Fibroblast of mammary gland (primary cell): ENCODE measurements around the gene ARHGAP15.

ENCODE experiments used
- DNase-seq: peaks from one replicate; pipeline ENCODE4 v3.0.0-alpha.2; 2010; ENCODE audit warnings: low read depth
- H3K4me3 ChIP-seq: 2 replicates; pipeline ENCODE4 v1.5.1; 2011; ENCODE audit warnings: low read depth, mild to moderate bottlenecking, low read length, moderate library complexity; ENCODE audit not compliant: control insufficient read depth
- TF ChIP-seq, protein P1 (sequence below): conservative IDR thresholded peaks from 2 replicates; pipeline ENCODE4 v1.5.1; 2011; ENCODE audit warnings: low read depth, low read length, inconsistent platforms; ENCODE audit not compliant: control insufficient read depth, insufficient read depth

ARHGAP15 gene

GRCh38 chr2:143140864-143141661 is 11.8 kb downstream of the ARHGAP15 start:
- DNase-seq = no peak
- no peak overlapping the region for H3K4me3 ChIP-seq
- TF ChIP-seq, protein P1, sequence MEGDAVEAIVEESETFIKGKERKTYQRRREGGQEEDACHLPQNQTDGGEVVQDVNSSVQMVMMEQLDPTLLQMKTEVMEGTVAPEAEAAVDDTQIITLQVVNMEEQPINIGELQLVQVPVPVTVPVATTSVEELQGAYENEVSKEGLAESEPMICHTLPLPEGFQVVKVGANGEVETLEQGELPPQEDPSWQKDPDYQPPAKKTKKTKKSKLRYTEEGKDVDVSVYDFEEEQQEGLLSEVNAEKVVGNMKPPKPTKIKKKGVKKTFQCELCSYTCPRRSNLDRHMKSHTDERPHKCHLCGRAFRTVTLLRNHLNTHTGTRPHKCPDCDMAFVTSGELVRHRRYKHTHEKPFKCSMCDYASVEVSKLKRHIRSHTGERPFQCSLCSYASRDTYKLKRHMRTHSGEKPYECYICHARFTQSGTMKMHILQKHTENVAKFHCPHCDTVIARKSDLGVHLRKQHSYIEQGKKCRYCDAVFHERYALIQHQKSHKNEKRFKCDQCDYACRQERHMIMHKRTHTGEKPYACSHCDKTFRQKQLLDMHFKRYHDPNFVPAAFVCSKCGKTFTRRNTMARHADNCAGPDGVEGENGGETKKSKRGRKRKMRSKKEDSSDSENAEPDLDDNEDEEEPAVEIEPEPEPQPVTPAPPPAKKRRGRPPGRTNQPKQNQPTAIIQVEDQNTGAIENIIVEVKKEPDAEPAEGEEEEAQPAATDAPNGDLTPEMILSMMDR = no peak

- TF ChIP-seq, protein P1 = no peak
- no peak overlapping the region for H3K4me3 ChIP-seq
- no peak for DNase-seq
Measured at GRCh38 chr2:143142598-143142997, 13.4 kb downstream of the ARHGAP15 start.

DNA sequence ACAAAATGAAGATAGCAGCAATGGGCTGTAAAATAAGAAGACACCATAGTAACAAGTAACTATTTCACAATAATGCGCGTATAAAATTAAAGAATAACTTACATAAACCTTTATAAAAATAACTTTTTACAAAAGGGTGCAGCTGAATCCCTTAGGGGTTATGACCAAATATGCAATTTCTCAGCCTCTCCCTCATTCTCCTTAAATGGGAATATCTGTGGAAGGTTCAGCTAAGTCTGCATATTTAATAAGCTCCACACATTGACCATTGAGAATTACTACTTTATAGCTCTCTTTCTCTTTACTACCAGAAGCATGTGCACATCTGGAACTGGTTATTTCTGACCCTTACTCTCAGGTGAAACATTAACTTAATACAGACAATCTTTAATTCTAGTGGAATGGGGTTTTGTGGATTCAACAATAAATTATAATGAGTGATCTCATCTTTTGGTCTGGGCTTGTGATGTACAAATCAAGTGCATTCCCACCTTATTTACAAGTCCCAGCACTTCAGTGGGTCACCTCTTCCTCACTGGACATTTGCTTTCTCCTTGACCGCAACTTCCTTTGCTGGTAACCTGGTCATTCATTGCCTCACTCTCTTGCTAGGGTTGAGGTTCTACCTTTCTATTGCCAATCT is 15.7 kb downstream of the ARHGAP15 start:
- TF ChIP-seq, protein P1 = no peak
- H3K4me3 ChIP-seq = no peak overlapping the region
- no peak for DNase-seq

DNA sequence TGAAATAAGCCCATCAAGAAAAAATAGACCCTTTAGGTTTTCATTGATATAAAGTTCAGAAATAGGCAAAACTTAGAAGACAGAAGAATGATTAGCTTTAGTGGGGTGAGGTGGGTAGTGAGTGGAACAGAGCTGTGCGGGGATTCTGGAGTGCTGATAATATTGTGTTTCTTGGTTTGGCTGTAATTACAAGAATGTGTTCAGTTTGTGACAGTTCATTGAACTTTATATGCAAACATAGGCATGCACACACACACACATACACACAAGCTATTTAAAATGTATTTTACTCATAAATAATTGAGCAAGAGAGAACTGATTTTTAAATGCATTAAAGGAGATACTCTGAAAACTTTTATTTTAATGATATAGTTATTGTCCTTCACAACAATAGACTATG is 17.1 kb downstream of the ARHGAP15 start:
- TF ChIP-seq, protein P1 = no peak
- H3K4me3 ChIP-seq = no peak overlapping the region
- DNase-seq = no peak

DNA sequence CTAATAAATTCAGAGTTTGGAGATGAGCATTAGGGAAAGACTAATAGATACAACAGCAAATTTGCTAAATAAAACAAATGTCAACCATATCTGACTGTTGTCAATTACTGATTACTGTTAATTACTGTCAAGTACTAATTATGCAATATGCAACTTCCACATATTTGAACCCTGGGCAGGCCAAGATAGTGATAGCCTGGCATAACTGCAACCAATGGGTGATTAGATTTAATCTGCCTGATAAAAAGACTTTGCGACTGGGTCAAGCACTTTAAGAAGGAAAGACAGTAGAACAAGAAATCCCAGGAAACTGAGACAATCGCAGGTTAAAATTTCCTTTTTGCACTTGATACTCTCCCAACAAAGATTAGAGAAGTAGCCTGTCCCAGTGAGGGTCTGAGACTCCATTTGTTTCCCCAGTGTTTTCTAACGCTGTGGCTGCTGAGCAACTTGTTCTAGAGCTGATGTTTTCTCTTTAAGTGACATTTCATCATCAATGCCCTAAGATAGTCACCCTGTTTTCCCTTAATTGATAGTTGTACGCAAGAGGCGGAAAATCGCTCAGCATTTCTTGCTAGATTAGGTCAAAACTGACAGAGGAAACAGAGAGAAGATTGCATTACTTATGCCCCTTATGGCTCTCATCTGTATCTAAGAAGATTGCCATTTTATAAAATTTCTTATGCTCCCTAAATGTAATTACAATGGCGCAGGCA is 17.8 kb downstream of the ARHGAP15 start:
- DNase-seq = no peak
- TF ChIP-seq, protein P1 = no peak
- no peak overlapping the region for H3K4me3 ChIP-seq

DNA sequence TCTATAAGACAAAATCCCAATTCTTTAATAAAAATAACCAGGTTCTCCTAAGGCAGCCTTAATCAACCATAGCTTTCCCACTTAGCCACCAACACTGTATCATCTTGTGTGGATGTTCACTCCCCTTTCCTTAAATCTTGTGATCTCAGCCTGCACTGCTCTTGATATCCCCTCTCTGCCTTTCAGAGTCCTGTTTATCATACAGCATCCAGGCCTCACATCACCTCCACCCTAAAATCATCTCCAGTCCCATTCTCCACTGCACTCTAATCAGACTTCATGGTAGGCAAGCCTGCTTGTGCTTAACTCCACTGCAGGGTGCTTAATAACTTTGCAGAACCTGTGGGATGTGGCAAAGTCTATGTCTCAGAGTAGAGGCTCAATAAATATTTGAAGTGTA is 18.8 kb downstream of the ARHGAP15 start:
- DNase-seq = no peak
- H3K4me3 ChIP-seq = no peak overlapping the region
- TF ChIP-seq, protein P1 = no peak
